PC-3 (cell line): Measurements from ENCODE around the gene HABP4. TPM values are rescaled to one million over a fixed set of nuclear protein-coding genes. Genes with fewer than 3 reads are reported as not detected.

ENCODE experiments used
- ATAC-seq: fragments of 200-7000 bp; cut with Tn5 transposase; 2 replicates; pipeline ENCODE4 v1.9.1; 2020; ENCODE audit warnings: mild to moderate bottlenecking, moderate library complexity
- BruUV-seq: library from RNA; stranded (reverse); fragments of 400-500 nt; replicated peaks from 2 replicates; lab custom pipeline; 2021; lab: Mats Ljungman, UMichigan
- CTCF ChIA-PET: fragments of 300-600 bp; sonication (Branson Sonifier 250); formaldehyde crosslinking; loops from one replicate; lab custom pipeline; 2022; ENCODE audit warnings: antibody characterized with exemption; lab: Charles Lee
- POLR2A ChIA-PET: fragments of 300-600 bp; sonication (Branson Sonifier 250); formaldehyde crosslinking; loops from one replicate; lab custom pipeline; 2022; ENCODE audit warnings: antibody characterized with exemption; ENCODE audit not compliant: unreplicated experiment; lab: Charles Lee
- DNase-seq: peaks from one replicate; pipeline ENCODE4 v3.0.0-alpha.2; 2015
- H2AFZ ChIP-seq: fragments of 300-600 bp; sonication (generic); 2 replicates; pipeline ENCODE4 v1.6.0; 2016; ENCODE audit warnings: antibody characterized with exemption, low read length
- H3F3A ChIP-seq: fragments of 300-600 bp; sonication (generic); one replicate; pipeline ENCODE4 v1.6.0; 2017; ENCODE audit warnings: antibody characterized with exemption, low read length, control low read depth, mild to moderate bottlenecking; ENCODE audit not compliant: unreplicated experiment
- H3K27ac ChIP-seq: fragments of 300-600 bp; sonication (generic); 2 replicates; pipeline ENCODE4 v1.5.1; 2016; ENCODE audit warnings: mild to moderate bottlenecking, low read length
- H3K27me3 ChIP-seq: fragments of 300-600 bp; sonication (generic); 2 replicates; pipeline ENCODE4 v1.6.1; 2016; ENCODE audit warnings: low read length, mixed read lengths
- H3K36me3 ChIP-seq: fragments of 300-600 bp; sonication (generic); 2 replicates; pipeline ENCODE4 v1.6.1; 2016; ENCODE audit warnings: low read depth, mixed run types, low read length, mixed read lengths
- H3K4me1 ChIP-seq: fragments of 300-600 bp; sonication (generic); 2 replicates; pipeline ENCODE4 v1.5.1; 2016; ENCODE audit warnings: low read length; ENCODE audit not compliant: insufficient read depth
- H3K4me2 ChIP-seq: fragments of 300-600 bp; sonication (generic); 2 replicates; pipeline ENCODE4 v1.6.0; 2016; ENCODE audit warnings: low read length
- H3K4me3 ChIP-seq: fragments of 300-600 bp; sonication (generic); 2 replicates; pipeline ENCODE4 v1.5.1; 2016; ENCODE audit warnings: mild to moderate bottlenecking, low read length, mixed read lengths
- H3K79me2 ChIP-seq: fragments of 300-600 bp; sonication (generic); 2 replicates; pipeline ENCODE4 v1.6.1; 2017; ENCODE audit warnings: low read length, mixed read lengths
- H3K9ac ChIP-seq: fragments of 300-600 bp; sonication (generic); 2 replicates; pipeline ENCODE4 v1.6.0; 2016; ENCODE audit warnings: mild to moderate bottlenecking, low read length
- H3K9me2 ChIP-seq: fragments of 300-600 bp; sonication (generic); replicated peaks from 2 replicates; pipeline ENCODE4 v1.6.1; 2016; ENCODE audit warnings: mixed run types, low read length, mixed read lengths
- H3K9me3 ChIP-seq: fragments of 300-600 bp; sonication (generic); 2 replicates; pipeline ENCODE4 v1.6.1; 2016; ENCODE audit warnings: low read length, mixed read lengths
- H4K20me1 ChIP-seq: fragments of 300-600 bp; sonication (generic); 2 replicates; pipeline ENCODE4 v1.6.1; 2016; ENCODE audit warnings: low read length, mixed read lengths
- CTCF ChIP-seq: fragments of 300-600 bp; sonication (generic); conservative IDR thresholded peaks from 2 replicates; pipeline ENCODE4 v1.5.1; 2017; ENCODE audit warnings: antibody characterized with exemption, low read depth, mild to moderate bottlenecking, low read length
- EZH2 ChIP-seq: fragments of 300-600 bp; sonication (generic); IDR thresholded peaks from one replicate; pipeline ENCODE4 v1.6.1; 2017; ENCODE audit warnings: antibody characterized with exemption, mild to moderate bottlenecking, low read length; ENCODE audit not compliant: unreplicated experiment
- EZH2phosphoT487 ChIP-seq: fragments of 300-600 bp; sonication (generic); IDR thresholded peaks from 2 replicates; pipeline ENCODE4 v1.6.1; 2018; ENCODE audit warnings: mild to moderate bottlenecking, antibody characterized with exemption, low read length, borderline replicate concordance
- intact Hi-C: fragments of 100-400 bp; cut with micrococcal nuclease; formaldehyde crosslinking; loops from 2 replicates; pipeline ENCODE4 v1.9.0; 2023
- total RNA-seq: library from RNA; depleted of rRNA; stranded (reverse); fragments of >200 nt; gene quantifications from 2 replicates; pipeline ENCODE4 v1.2.3, GENCODE V29; 2014; rRNA removed

The HABP4 gene
- total RNA-seq, 1 experiment from 2014 or later = 6.6 TPM

GRCh38 chr9:96540106-96540505 lies 90.1 kb downstream of the HABP4 start:
- Histone ChIP-seq H3K9ac (no peak overlapping the region), H3K27me3 (no peaks in the 10 kb centered on the region), H2AFZ (no peak overlapping the region), H3K27ac (no peak overlapping the region), H3K79me2 (no peaks in the 10 kb centered on the region), H3K4me2 (no peak overlapping the region), H3K4me3 (no peak overlapping the region), H3K36me3 (no peaks in the 10 kb centered on the region), H3F3A (no peaks in the 10 kb centered on the region), H3K9me2 (no peaks in the 10 kb centered on the region), H4K20me1 (no peaks in the 10 kb centered on the region), H3K4me1 (no peaks in the 10 kb centered on the region), H3K9me3 (no peaks in the 10 kb centered on the region)
- intact Hi-C loops = no loop called here
- no peak for ATAC-seq
- TF ChIP-seq EZH2 = no peak
- no peak for TF ChIP-seq EZH2phosphoT487
- no peak for TF ChIP-seq CTCF
- ChIA-PET CTCF (no interaction called here), POLR2A (no interaction called here)
- BruUV-seq = no TSS peak
- DNase-seq = no peak

Other genes starting within 250 kb of the HABP4 start
- 0.26 TPM in 1 of 2 replicates, not detected in the other for gene HSD17B3, start 148.0 kb upstream of the HABP4 start, total RNA-seq
- gene SLC35D2, start 66.5 kb upstream of the HABP4 start, total RNA-seq = 9.6 and 21.5 TPM in 2 replicates
- gene ZNF367, start 31.8 kb upstream of the HABP4 start, total RNA-seq = 10.8 and 14.0 TPM in 2 replicates
- gene CDC14B, start 169.7 kb downstream of the HABP4 start, total RNA-seq = 10.5 and 11.4 TPM in 2 replicates
- gene PRXL2C, start 205.1 kb downstream of the HABP4 start, total RNA-seq = 9.7 and 15.2 TPM in 2 replicates